Measurements from ENCODE around the gene AKAP6.
A peak's percentile ranks its signal among the peaks of the same experiment; 100 is the strongest.

Gene AKAP6

DNA sequence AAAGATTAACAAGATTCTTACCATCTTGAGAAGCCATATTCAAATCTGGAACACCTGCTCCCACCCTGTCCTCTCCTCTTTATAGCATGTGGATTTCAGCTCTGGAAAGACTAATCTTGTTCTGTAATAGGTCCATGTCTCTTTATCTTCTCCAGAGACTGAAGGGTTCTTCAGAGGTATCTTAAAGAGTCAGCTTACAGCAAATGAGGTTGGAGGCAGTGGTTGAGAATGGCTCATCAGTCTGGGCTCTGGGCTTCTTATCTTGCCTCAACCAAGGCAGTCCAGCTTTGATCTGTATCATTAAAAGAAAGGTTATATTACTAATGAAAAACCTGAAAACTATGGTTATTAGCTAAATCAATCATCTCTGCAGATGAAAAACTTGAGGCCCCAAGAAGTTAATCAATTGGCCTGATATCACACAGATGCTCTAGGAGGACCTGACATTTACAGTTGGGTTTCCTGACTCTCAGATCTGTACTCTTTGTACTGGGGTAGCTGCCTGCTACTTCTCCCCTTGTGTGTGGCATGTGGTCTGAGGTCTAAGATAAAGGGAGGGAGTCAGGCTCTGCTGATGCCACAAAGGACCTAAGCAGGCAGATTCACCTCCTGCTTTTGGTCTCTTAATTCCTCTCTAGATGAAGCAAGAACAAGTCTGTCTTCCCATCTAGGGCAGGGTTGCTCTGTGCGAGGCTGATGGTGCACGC, 1.7 kb upstream of the AKAP6 start:
- in situ Hi-C loops (cut with MboI; ENCODE audit: low pct_unique_long_range_greater_than_20kb, low sequenced_read_pairs), result no loop called here
- DNase-seq, result no peak

GRCh38 chr14:32329690-32330285, 690 bp downstream of the AKAP6 start:
- DNase-seq, result no peak
- in situ Hi-C loops (cut with MboI; ENCODE audit: low pct_unique_long_range_greater_than_20kb, low sequenced_read_pairs), result no loop called here

DNA sequence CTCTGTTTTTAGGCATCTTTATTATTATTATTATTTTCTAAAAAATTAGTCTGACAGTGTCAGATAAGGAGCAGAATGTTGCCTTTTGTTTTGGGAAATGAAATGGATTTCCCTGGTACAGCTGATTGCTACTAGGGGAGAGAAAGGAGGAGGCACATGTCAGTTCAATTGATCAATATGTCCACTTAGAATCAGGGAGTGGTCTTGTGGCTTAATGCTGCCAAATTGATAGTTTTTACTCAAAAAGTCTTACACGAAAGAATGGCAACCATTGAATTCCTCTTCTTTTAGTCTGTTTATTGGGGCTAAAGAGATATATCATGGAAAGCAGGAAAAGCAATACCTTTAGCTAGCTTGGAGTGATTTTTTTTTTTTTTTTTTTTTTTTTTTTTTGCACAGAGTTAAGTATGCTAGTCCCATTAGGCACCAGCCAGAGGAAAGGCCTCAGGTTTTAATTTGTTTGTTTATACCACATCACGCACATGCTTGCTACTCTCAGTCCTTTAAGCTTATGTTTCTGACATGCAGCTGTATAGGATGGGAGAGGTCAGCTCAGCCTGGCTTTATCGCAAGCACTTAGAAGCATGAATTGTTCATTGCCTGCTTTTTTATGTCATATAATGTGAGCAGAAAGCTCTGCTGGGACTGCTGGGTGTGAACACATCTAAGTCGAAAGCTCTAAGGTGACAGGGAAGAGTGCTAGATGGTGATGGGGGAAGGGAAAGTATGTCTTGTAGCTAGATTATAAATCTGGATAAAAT, 1.4 kb downstream of the AKAP6 start:
- DNase-seq, result no peak
- in situ Hi-C loops (cut with MboI; ENCODE audit: low pct_unique_long_range_greater_than_20kb, low sequenced_read_pairs), result no loop called here

GRCh38 chr14:32331206-32331605, 2.1 kb downstream of the AKAP6 start:
- in situ Hi-C loops (cut with MboI; ENCODE audit: low pct_unique_long_range_greater_than_20kb, low sequenced_read_pairs), result no loop called here
- no peak for DNase-seq

- no peak for DNase-seq
- in situ Hi-C loops (cut with MboI; ENCODE audit: low pct_unique_long_range_greater_than_20kb, low sequenced_read_pairs), result no loop called here
Measured at GRCh38 chr14:32332415-32333316, 3.6 kb downstream of the AKAP6 start.

DNA sequence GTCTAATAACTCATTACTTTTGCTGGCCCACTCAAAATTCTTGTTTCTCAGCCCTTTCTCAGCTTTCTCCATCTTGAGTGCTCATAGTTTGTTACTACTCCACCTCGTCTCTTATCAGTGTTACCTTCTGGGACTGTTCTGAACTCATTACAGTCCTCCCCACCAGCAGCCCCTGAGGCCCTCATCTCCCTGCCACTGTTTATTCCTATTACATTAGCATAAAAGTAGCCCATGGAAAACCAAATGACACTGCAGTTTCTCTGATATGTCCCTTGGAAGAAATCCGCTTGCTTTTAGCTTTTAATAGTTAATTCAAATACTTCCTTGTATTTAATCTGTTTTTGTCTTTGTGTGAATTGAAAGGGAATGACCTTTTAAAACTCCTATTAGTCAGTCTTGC, 7.6 kb downstream of the AKAP6 start:
- DNase-seq, result no peak
- in situ Hi-C loops (cut with MboI; ENCODE audit: low pct_unique_long_range_greater_than_20kb, low sequenced_read_pairs), result no loop called here

- in situ Hi-C loops (cut with MboI; ENCODE audit: low pct_unique_long_range_greater_than_20kb, low sequenced_read_pairs), result no loop called here
- DNase-seq, result no peak
Measured at GRCh38 chr14:32337759-32338158, 8.7 kb downstream of the AKAP6 start.

GRCh38 chr14:32339188-32339587, 10.1 kb downstream of the AKAP6 start:
- in situ Hi-C loops (cut with MboI; ENCODE audit: low pct_unique_long_range_greater_than_20kb, low sequenced_read_pairs), result no loop called here

DNA sequence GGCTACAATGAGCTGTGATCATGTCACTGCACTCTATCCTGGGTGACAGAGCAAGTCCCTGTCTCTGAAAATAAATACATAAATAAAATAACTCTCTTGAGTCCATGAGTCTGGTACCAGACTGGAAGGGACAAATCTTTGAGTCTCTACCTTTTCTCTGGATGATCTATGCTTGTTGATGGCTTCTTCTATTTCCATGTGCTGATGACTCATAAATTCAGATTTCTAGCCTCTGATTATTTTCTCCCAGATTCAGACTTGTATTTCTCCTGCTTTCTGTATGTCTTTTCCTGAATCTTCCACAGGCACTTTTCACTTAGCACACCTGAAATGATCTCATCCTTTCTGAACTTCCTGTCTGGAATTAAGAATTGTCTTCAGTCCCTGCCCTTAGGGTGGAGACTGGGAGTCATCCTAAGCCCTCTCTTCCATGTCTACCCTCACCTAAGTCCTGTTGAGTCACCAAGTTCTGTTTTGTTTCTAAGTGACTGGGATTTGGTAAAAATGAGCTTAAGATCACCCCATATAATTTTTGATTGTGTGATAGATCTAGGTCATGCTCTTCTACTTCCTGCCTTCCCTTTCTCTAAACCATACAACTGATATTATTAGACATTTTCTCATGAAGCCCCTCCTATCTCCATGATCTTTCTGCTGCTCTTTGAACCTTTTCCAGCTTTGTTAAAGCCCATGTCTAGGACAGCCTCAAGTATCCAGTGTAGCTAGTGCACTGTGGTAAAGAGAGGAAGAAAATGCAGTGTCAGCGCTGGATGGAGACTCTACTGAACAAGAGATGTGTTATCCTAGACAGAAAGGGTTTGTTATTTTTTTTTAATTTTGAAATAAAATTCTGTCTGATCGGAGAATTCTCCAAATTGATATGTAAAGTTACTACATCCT, 13.1 kb downstream of the AKAP6 start:
- in situ Hi-C loops (cut with MboI; ENCODE audit: low pct_unique_long_range_greater_than_20kb, low sequenced_read_pairs), result no loop called here
- no peak for DNase-seq

More at GRCh38 chr14:32339188-32339587, 10.1 kb downstream of the AKAP6 start:
- DNase-seq, result no peak

- no peak for DNase-seq
- in situ Hi-C loops (cut with MboI; ENCODE audit: low pct_unique_long_range_greater_than_20kb, low sequenced_read_pairs), result no loop called here
Measured at GRCh38 chr14:32342847-32343194, 13.7 kb downstream of the AKAP6 start.

DNA sequence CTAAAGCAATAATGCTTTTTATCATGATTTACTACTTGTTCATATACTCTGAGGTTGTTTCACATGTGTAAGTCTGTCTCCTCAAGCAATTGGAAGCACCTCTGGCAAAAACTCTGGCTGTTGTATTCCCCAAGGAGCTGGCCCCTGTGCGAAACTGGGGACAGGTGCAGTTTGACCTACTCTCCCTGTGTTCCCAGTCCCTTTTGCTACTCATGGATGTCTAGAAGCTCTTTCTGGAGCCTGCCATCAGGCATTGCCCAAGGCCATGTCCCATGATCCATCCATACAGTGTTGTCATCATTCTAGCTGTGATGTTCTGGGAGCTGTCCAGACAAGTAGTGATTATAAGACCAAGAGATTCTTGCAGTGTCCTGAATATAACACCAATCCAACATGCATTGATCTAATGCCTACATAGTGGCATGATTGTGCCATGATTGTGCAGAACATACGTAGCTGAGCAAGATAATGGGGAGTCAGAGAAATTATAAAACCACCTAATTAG, 14.9 kb downstream of the AKAP6 start:
- no peak for DNase-seq
- in situ Hi-C loops (cut with MboI; ENCODE audit: low pct_unique_long_range_greater_than_20kb, low sequenced_read_pairs), result no loop called here

GRCh38 chr14:32345311-32345791, 16.3 kb downstream of the AKAP6 start:
- DNase-seq, result peak; percentile 5
- in situ Hi-C loops (cut with MboI; ENCODE audit: low pct_unique_long_range_greater_than_20kb, low sequenced_read_pairs), result no loop called here

DNA sequence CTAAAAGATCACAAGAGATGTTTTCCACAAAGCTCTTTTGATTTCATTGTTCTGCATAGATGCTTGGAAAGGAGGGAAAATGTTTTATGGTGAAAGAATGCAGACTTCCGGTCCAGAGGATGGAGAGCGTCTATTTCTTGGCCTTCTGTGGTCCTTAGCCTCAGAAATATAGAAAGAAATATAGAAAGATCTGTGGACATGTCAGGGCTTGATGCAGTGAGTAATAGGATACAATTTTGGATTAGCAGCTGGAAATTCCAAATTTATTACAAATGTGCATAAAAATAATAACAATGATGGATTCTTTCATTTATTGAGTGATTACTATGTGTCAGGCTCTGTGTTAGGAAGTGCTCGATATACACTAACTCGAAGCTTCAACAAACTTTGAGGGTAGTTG, 20.2 kb downstream of the AKAP6 start:
- no peak for DNase-seq
- in situ Hi-C loops (cut with MboI; ENCODE audit: low pct_unique_long_range_greater_than_20kb, low sequenced_read_pairs), result no loop called here

GRCh38 chr14:32350020-32350419, 20.9 kb downstream of the AKAP6 start:
- in situ Hi-C loops (cut with MboI; ENCODE audit: low pct_unique_long_range_greater_than_20kb, low sequenced_read_pairs), result no loop called here
- no peak for DNase-seq

GRCh38 chr14:32352631-32353030, 23.5 kb downstream of the AKAP6 start:
- no peak for DNase-seq
- in situ Hi-C loops (cut with MboI; ENCODE audit: low pct_unique_long_range_greater_than_20kb, low sequenced_read_pairs), result no loop called here

- DNase-seq, result no peak
- in situ Hi-C loops (cut with MboI; ENCODE audit: low pct_unique_long_range_greater_than_20kb, low sequenced_read_pairs), result no loop called here
Measured at GRCh38 chr14:32354716-32355115, 25.6 kb downstream of the AKAP6 start.

DNA sequence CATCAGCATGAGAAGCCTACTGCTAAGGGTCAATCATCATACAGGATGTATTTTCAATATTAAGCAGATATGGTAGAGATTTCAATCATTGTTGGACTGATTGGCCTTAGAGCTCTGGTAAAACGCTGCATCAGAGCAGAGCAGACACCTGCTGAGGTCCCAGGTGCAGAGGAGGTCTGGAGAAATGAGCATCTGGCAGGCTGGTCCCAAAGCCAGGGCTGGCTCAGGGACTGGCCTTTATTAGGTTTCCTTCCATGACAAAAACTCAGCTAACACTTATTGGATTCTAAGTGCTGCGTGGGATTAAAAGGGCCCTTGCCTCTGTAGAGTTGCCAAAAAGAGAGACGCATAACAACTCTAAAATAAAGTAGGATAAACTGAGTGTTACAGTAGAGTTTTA, 29.7 kb downstream of the AKAP6 start:
- DNase-seq, result no peak

GRCh38 chr14:32361674-32362073, 32.6 kb downstream of the AKAP6 start:
- DNase-seq, result no peak
- in situ Hi-C loops (cut with MboI; ENCODE audit: low pct_unique_long_range_greater_than_20kb, low sequenced_read_pairs), result no loop called here

More for the DNA sequence above, 29.7 kb downstream of the AKAP6 start:
- in situ Hi-C loops (cut with MboI; ENCODE audit: low pct_unique_long_range_greater_than_20kb, low sequenced_read_pairs), result no loop called here

Data from KBM-7 (cell line).